HepG2 (cell line): ENCODE measurements around the gene CDK10. TPM values are rescaled to one million over a fixed set of nuclear protein-coding genes. Genes with fewer than 3 reads are reported as not detected.

ENCODE experiments used
- ATAC-seq: fragments of 200-7000 bp; cut with Tn5 transposase; 3 replicates; pipeline ENCODE4 v1.9.1; 2020; ENCODE audit warnings: mild to moderate bottlenecking, moderate library complexity
- BruUV-seq: library from RNA; stranded (reverse); fragments of 400-500 nt; replicated peaks from 2 replicates; lab custom pipeline; 2021; lab: Mats Ljungman, UMichigan
- CTCF ChIA-PET: fragments of 300-600 bp; formaldehyde crosslinking; extraction: SDS; loops from one replicate; lab custom pipeline; 2021; ENCODE audit warnings: low total read pairs, inconsistent platforms, low intra/inter-chr PET ratio; lab: Yijun Ruan, JAX
- POLR2A ChIA-PET: fragments of 350-600 bp; sonication (Branson Sonifier 250); formaldehyde crosslinking; loops from one replicate; lab custom pipeline; 2020; ENCODE audit warnings: antibody characterized with exemption, inconsistent platforms; lab: Yijun Ruan, JAX
- DNase-seq: peaks from one replicate; pipeline ENCODE4 v3.0.0-alpha.2; 2015; ENCODE audit warnings: low spot score
- FAIRE-seq: peaks from 3 replicates; lab custom pipeline; 2011; peaks lifted over from hg19 to GRCh38; lab: Jason Lieb, UNC
- H2AFZ ChIP-seq: one replicate; pipeline ENCODE4 v1.6.1; 2011; ENCODE audit warnings: low read length, inconsistent platforms
- H3K27ac ChIP-seq: fragments of 300-600 bp; 3 replicates; pipeline ENCODE4 v1.8.0; 2011; ENCODE audit warnings: mixed run types, mild to moderate bottlenecking, mixed read lengths, low read length, inconsistent platforms; ENCODE audit not compliant: insufficient read depth; ENCODE audit errors: extremely low read length
- H3K27me3 ChIP-seq, 2 experiments: fragments of 200-600 bp in 1 of 2; 2 replicates in 1 of 2; 3 replicates in 1 of 2; pipeline versions ENCODE4 v1.6.0 to v1.8.0; 2011; ENCODE audit warnings: low read length in 2 of 2, mild to moderate bottlenecking in 2 of 2, moderate library complexity in 2 of 2, inconsistent platforms in 1 of 2; ENCODE audit not compliant: insufficient read depth in 2 of 2, control insufficient read depth in 1 of 2
- H3K36me3 ChIP-seq, 2 experiments: fragments of 200-600 bp in 1 of 2; replicated peaks in 1 of 2; 2 replicates in 1 of 2; 3 replicates in 1 of 2; pipeline versions ENCODE4 v1.5.1 to v1.8.0; 2011; ENCODE audit warnings: low read length in 2 of 2, inconsistent platforms in 1 of 2; ENCODE audit not compliant: insufficient read depth in 2 of 2, control insufficient read depth in 1 of 2
- H3K4me1 ChIP-seq: 2 replicates; pipeline ENCODE4 v1.5.1; 2012; ENCODE audit warnings: low read length, inconsistent platforms; ENCODE audit not compliant: insufficient read depth
- H3K4me2 ChIP-seq: 2 replicates; pipeline ENCODE4 v1.6.0; 2011; ENCODE audit warnings: low read depth, low read length, inconsistent platforms
- H3K4me3 ChIP-seq, 3 experiments: fragments of 200-600 bp in 1 of 3; sonication (generic), shearing (Covaris generic) in 1 of 3; replicated peaks in 1 of 3; 2 replicates each; pipeline ENCODE4 v1.5.1; 2011 to 2016; ENCODE audit warnings: low read length in 3 of 3, inconsistent platforms in 2 of 3, low read depth in 2 of 3, mild to moderate bottlenecking in 2 of 3, control low read depth in 1 of 3, mixed read lengths in 1 of 3; ENCODE audit not compliant: insufficient read depth in 1 of 3
- H3K79me2 ChIP-seq: one replicate; pipeline ENCODE4 v1.6.1; 2011; ENCODE audit warnings: low read length, inconsistent platforms; ENCODE audit not compliant: insufficient read depth
- H3K9ac ChIP-seq: 2 replicates; pipeline ENCODE4 v1.6.0; 2011; ENCODE audit warnings: mild to moderate bottlenecking, low read depth, low read length, inconsistent platforms; ENCODE audit not compliant: insufficient read depth
- H3K9me3 ChIP-seq: 2 replicates; pipeline ENCODE4 v1.5.1; 2012; ENCODE audit warnings: mild to moderate bottlenecking, low read length
- H4K20me1 ChIP-seq: 2 replicates; pipeline ENCODE4 v1.6.0; 2011; ENCODE audit warnings: inconsistent platforms, mild to moderate bottlenecking, low read length, moderate library complexity; ENCODE audit not compliant: insufficient read depth
- CEBPZ ChIP-seq: IDR thresholded peaks from 2 replicates; pipeline ENCODE4 v1.6.1; 2012; ENCODE audit warnings: low read length, improper control_type of control experiment
- DBP ChIP-seq: sonication (generic); formaldehyde crosslinking; IDR thresholded peaks from 2 replicates; pipeline ENCODE4 v1.4.0; 2020; ENCODE audit warnings: missing genetic modification reagents; ENCODE audit errors: not compliant biosample characterization
- NFIC ChIP-seq: IDR thresholded peaks from 2 replicates; pipeline ENCODE4 v1.6.1; 2012; ENCODE audit warnings: mild to moderate bottlenecking, low read length, inconsistent platforms
- NR1H2 ChIP-seq: sonication (generic); formaldehyde crosslinking; IDR thresholded peaks from 2 replicates; pipeline ENCODE4 v1.8.1; 2022; ENCODE audit warnings: low read depth, missing genetic modification reagents, borderline replicate concordance
- PHF5A ChIP-seq: IDR thresholded peaks from one replicate; pipeline ENCODE4 v1.6.1; 2018; ENCODE audit warnings: low read depth, missing genetic modification reagents; ENCODE audit not compliant: unreplicated experiment
- SP4 ChIP-seq: sonication (generic); formaldehyde crosslinking; IDR thresholded peaks from 2 replicates; pipeline ENCODE4 v1.8.1; 2023; ENCODE audit warnings: mild to moderate bottlenecking, missing genetic modification reagents
- SRSF1 ChIP-seq: fragments of 200-400 bp; formaldehyde crosslinking; optimal IDR thresholded peaks from 2 replicates; pipeline ENCODE3; 2017; ENCODE audit warnings: mild to moderate bottlenecking, low read depth, low read length, moderate library complexity
- TP53 ChIP-seq: sonication (generic); formaldehyde crosslinking; conservative IDR thresholded peaks from 2 replicates; pipeline ENCODE4 v1.4.0; 2020; ENCODE audit warnings: missing genetic modification reagents
- ZFP90 ChIP-seq: sonication (generic); formaldehyde crosslinking; IDR thresholded peaks from 2 replicates; pipeline ENCODE4 v1.8.0; 2022; ENCODE audit warnings: missing genetic modification reagents, mild to moderate bottlenecking, inconsistent platforms, borderline replicate concordance
- ZNF260 ChIP-seq: sonication (generic); formaldehyde crosslinking; IDR thresholded peaks from 2 replicates; pipeline ENCODE4 v1.4.0; 2020; ENCODE audit warnings: missing genetic modification reagents, low read depth, mild to moderate bottlenecking, borderline replicate concordance
- ZNF414 ChIP-seq: sonication (generic); formaldehyde crosslinking; IDR thresholded peaks from 2 replicates; pipeline ENCODE4 v1.5.0; 2020; ENCODE audit warnings: missing genetic modification reagents
- ZNF510 ChIP-seq: sonication (generic); formaldehyde crosslinking; IDR thresholded peaks from 2 replicates; pipeline ENCODE4 v1.4.0; 2020; ENCODE audit warnings: low read depth, mild to moderate bottlenecking, missing genetic modification reagents
- ZNF639 ChIP-seq: conservative IDR thresholded peaks from 2 replicates; pipeline ENCODE4 v1.6.1; 2018; ENCODE audit warnings: missing genetic modification reagents
- ZSCAN22 ChIP-seq: sonication (generic); formaldehyde crosslinking; IDR thresholded peaks from 2 replicates; pipeline ENCODE4 v1.4.0; 2020; ENCODE audit warnings: mild to moderate bottlenecking, missing genetic modification reagents
- WGBS: methylation state at CpG from one replicate; pipeline ENCODE4 v1.1.6; 2017; ENCODE audit warnings: low lambda C conversion rate; 5-methylcytosine and 5-hydroxymethylcytosine counted together
- in situ Hi-C: cut with HindIII; loops from 2 replicates; pipeline ENCODE4 v1.10.0; 2017; ENCODE audit warnings: low pct_unique_long_range_greater_than_20kb; ENCODE audit not compliant: extremely low pct_ligation_motif_present
- intact Hi-C: fragments of 100-400 bp; cut with micrococcal nuclease; formaldehyde crosslinking; loops from one replicate; pipeline ENCODE4 v1.10.0; 2022; ENCODE audit not compliant: unreplicated experiment
- polyA plus RNA-seq, 8 experiments: library from polyadenylated mRNA; depleted of rRNA in 3 of 8; stranded (reverse) in 7 of 8; unstranded in 1 of 8; fragments of >200 nt; fragmentation: Illumina TruSeq in 4 of 8; extraction: Trizol in 4 of 8; gene quantifications; 2 replicates each; pipeline versions ENCODE4 v1.2.1 to v1.2.3, GENCODE V29; 2011 to 2016; ENCODE audit warnings: low read depth in 4 of 8, missing spikeins in 1 of 8, mixed read lengths in 1 of 8; ENCODE audit not compliant: insufficient read depth in 1 of 8
- total RNA-seq, 5 experiments: library from RNA; depleted of rRNA; stranded (reverse); fragments of >200 nt; fragmentation: Illumina TruSeq; extraction: Trizol; gene quantifications; 2 replicates each; pipeline ENCODE4 v1.2.3, GENCODE V29; 2016; ENCODE audit warnings: low read depth in 1 of 5
- TF ChIP-seq, protein P1 (sequence below): sonication (generic); formaldehyde crosslinking; IDR thresholded peaks from 2 replicates; pipeline ENCODE4 v1.5.0; 2020; ENCODE audit warnings: missing genetic modification reagents

The CDK10 gene
- total and polyA plus RNA-seq, 2 of the 13 experiments (the other 11 are each of a cell fraction or from before 2014, with no cell fraction given) = 2.5 to 3.9 TPM

DNA sequence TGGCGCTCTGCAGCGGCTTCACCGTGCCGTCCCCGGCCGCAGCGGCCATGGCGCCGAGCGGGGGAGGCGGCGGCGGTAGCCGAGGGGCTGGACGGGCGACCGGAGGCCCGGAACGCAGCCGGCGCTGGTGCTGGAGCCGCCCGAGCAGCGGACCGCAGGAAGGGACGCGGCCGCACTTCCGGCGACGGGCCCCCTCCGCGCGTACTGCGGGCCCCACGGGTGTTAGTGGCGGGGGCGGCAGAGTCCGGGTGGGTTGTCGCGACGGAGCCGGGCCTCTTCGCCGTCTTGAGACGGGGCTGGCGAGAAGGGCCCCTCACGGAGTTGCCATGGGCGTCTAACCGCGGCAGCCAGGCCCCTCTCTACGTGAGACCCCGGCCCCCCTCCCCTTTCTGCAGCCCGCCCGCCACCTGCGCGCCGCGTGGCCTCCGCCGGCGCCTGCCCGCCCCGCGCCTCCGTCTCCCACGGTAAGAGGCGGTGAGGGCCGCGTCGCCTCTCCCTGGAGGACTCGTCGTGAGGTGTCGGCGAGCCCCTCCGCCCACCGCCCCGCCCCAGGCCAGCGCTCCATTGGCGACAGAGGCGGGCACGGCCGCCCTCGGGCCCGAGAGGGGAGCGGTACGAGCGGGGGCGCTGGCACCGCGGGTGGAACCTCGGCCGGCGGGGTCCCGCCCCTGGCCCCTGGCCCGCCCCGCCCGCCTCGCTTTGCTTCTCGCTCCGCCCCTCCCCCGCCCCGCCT lies 34.5 kb downstream of the CDK10 start, which contains the start of the genes VPS9D1 and ZNF276:
Gene VPS9D1, minus strand, starts transcription at position 86 of the 733 bp plus-strand sequence. Its CDS starts 37 bp downstream, at position 49.
Gene ZNF276, plus strand, starts transcription at position 725 of the 733 bp plus-strand sequence. CDS start 104 bp downstream, outside the sequence.
- peak; percentile 65 for DNase-seq
- BruUV-seq = no TSS peak
- H3K79me2 ChIP-seq = peaks cover 18% of the 10 kb centered on the region
- peak within 1 kb of the TSS; percentile 97 for H3K9ac ChIP-seq
- CTCF ChIA-PET = no interaction called here
- no peaks in the 10 kb centered on the region; a peak in 1 of 5 replicates for H3K27me3 ChIP-seq
- H3K9me3 ChIP-seq = no peaks in the 10 kb centered on the region
- WGBS = no CpG with 5 or more reads among the region's 103 CpGs
- H4K20me1 ChIP-seq = peaks cover 6% of the 10 kb centered on the region; the same call in 1 of the 2 replicates
- peaks cover 11 to 22% of the 10 kb centered on the region in 2 experiments for H3K36me3 ChIP-seq
- ATAC-seq = peak; percentile 77
- peaks cover 39% of the 10 kb centered on the region for H3K4me1 ChIP-seq
- intact Hi-C loops (loop anchor here (1.0 kb wide), 1 partner anchor 15 kb away; no protein-coding TSS in a partner anchor), in situ Hi-C loops (no loop called here)
- H2AFZ ChIP-seq = no peak within 1 kb of the TSS
- H3K4me3 ChIP-seq = peak within 1 kb of the TSS; percentile 72 to 89 (median 82)
- POLR2A ChIA-PET = interaction anchor here (0.6 to 3.1 kb wide), 9 partner anchors 14 to 202 kb away, joined by 3 to 12 read pairs (median 4); partner anchors contain the start of genes SPATA2L and TCF25
- peak within 1 kb of the TSS; percentile 97 for H3K27ac ChIP-seq
- no peak for FAIRE-seq
- peak within 1 kb of the TSS; percentile 95 for H3K4me2 ChIP-seq
- TF ChIP-seq ZNF510 (CRISPR knock-in tag) (peak; percentile 71; the same call in 1 of the 2 replicates), ZFP90 (CRISPR knock-in tag) (peak; percentile 82), DBP (CRISPR knock-in tag) (peak; percentile 5), SP4 (CRISPR knock-in tag) (peak; percentile 97), PHF5A (CRISPR knock-in tag) (peak; percentile 90), CEBPZ (no peak), TP53 (CRISPR knock-in tag) (peak; percentile 34; the same call in 1 of the 2 replicates), SRSF1 (peak; percentile 33), ZNF260 (CRISPR knock-in tag) (no peak), NR1H2 (CRISPR knock-in tag) (no peak; the same call in 1 of the 2 replicates), ZNF639 (CRISPR knock-in tag) (peak; percentile 100), ZNF414 (CRISPR knock-in tag) (no peak; the same call in 1 of the 2 replicates), NFIC (no peak; the same call in 1 of the 2 replicates), ZSCAN22 (CRISPR knock-in tag) (0 out of 2 replicates have a peak, but pooled peaks have one; percentile 62)
- TF ChIP-seq, protein P1, sequence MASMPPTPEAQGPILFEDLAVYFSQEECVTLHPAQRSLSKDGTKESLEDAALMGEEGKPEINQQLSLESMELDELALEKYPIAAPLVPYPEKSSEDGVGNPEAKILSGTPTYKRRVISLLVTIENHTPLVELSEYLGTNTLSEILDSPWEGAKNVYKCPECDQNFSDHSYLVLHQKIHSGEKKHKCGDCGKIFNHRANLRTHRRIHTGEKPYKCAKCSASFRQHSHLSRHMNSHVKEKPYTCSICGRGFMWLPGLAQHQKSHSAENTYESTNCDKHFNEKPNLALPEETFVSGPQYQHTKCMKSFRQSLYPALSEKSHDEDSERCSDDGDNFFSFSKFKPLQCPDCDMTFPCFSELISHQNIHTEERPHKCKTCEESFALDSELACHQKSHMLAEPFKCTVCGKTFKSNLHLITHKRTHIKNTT (CRISPR knock-in tag) = no peak
